HEK293 (cell line): Measurements from ENCODE around the gene HOTAIR.
A peak's percentile ranks its signal among the peaks of the same experiment; 100 is the strongest.

Experiments used
- CTCF ChIA-PET: fragments of 350-600 bp; formaldehyde crosslinking; extraction: SDS; loops from one replicate; lab custom pipeline; 2021; ENCODE audit warnings: antibody characterized with exemption; lab: Yijun Ruan, JAX
- POLR2A ChIA-PET: fragments of 300-600 bp; formaldehyde crosslinking; extraction: SDS; loops from one replicate; lab custom pipeline; 2020; ENCODE audit warnings: antibody characterized with exemption, inconsistent platforms; lab: Yijun Ruan, JAX
- H3K27ac ChIP-seq: fragments of 200-500 bp; sonication (Bioruptor generic); 2 replicates; pipeline ENCODE4 v1.5.1; 2014; ENCODE audit warnings: low read depth, low read length, control low read depth, inconsistent platforms; ENCODE audit errors: extremely low read depth
- H3K36me3 ChIP-seq, 2 experiments: fragments of 200-500 bp in 1 of 2; sonication (Bioruptor generic) in 1 of 2; 1 replicate in 1 of 2; 2 replicates in 1 of 2; pipeline ENCODE4 v1.5.1; 2014 to 2017; ENCODE audit warnings: inconsistent platforms in 2 of 2, low read length in 2 of 2; ENCODE audit not compliant: control insufficient read depth in 2 of 2, insufficient read depth in 1 of 2
- H3K4me1 ChIP-seq: fragments of 200-500 bp; sonication (Bioruptor generic); 2 replicates; pipeline ENCODE4 v1.5.1; 2014; ENCODE audit warnings: mild to moderate bottlenecking, low read length, inconsistent platforms; ENCODE audit not compliant: control insufficient read depth, insufficient read depth
- H3K4me3 ChIP-seq: 2 replicates; pipeline ENCODE4 v1.5.1; 2011; ENCODE audit warnings: low read depth, mild to moderate bottlenecking, control low read depth, low read length, moderate library complexity
- H3K9me3 ChIP-seq: fragments of 200-500 bp; sonication (Bioruptor generic); 2 replicates; pipeline ENCODE4 v1.5.1; 2014; ENCODE audit warnings: low read depth, low read length, inconsistent platforms; ENCODE audit not compliant: control insufficient read depth, insufficient read depth
- ELK4 ChIP-seq: IDR thresholded peaks from 2 replicates; pipeline ENCODE4 v1.6.1; 2011; ENCODE audit warnings: mild to moderate bottlenecking, low read depth, low read length, borderline replicate concordance
- GFI1B ChIP-seq: fragments of 450-650 bp; formaldehyde crosslinking; IDR thresholded peaks from 2 replicates; pipeline ENCODE4 v1.5.1; 2016; ENCODE audit warnings: missing biosample characterization, missing genetic modification characterization
- GLI2 ChIP-seq: fragments of 450-650 bp; formaldehyde crosslinking; IDR thresholded peaks from 2 replicates; pipeline ENCODE4; 2017; ENCODE audit warnings: missing biosample characterization, missing genetic modification characterization, low read depth, borderline replicate concordance
- GLI4 ChIP-seq: fragments of 450-650 bp; formaldehyde crosslinking; IDR thresholded peaks from 2 replicates; pipeline ENCODE4 v1.5.1; 2016; ENCODE audit warnings: missing biosample characterization, missing genetic modification characterization
- GLIS1 ChIP-seq: fragments of 450-650 bp; formaldehyde crosslinking; IDR thresholded peaks from 2 replicates; pipeline ENCODE4 v1.5.1; 2016; ENCODE audit warnings: missing biosample characterization, missing genetic modification characterization
- HOXC10 ChIP-seq: sonication (generic); formaldehyde crosslinking; IDR thresholded peaks from 2 replicates; pipeline ENCODE4 v1.8.1; 2023; ENCODE audit warnings: mild to moderate bottlenecking, missing genetic modification reagents
- KLF16 ChIP-seq: fragments of 450-650 bp; formaldehyde crosslinking; IDR thresholded peaks from 2 replicates; pipeline ENCODE4 v1.5.1; 2017; ENCODE audit warnings: missing biosample characterization, missing genetic modification characterization
- PRDM4 ChIP-seq: fragments of 450-650 bp; formaldehyde crosslinking; IDR thresholded peaks from 2 replicates; pipeline ENCODE4 v1.5.1; 2017; ENCODE audit warnings: missing biosample characterization, missing genetic modification characterization
- RBAK ChIP-seq: fragments of 450-650 bp; formaldehyde crosslinking; IDR thresholded peaks from 2 replicates; pipeline ENCODE4 v1.5.1; 2016; ENCODE audit warnings: missing biosample characterization, missing genetic modification characterization
- REPIN1 ChIP-seq: fragments of 450-650 bp; formaldehyde crosslinking; IDR thresholded peaks from 2 replicates; pipeline ENCODE4 v1.5.1; 2017; ENCODE audit warnings: missing biosample characterization, missing genetic modification characterization, low read depth
- SCRT1 ChIP-seq: fragments of 450-650 bp; formaldehyde crosslinking; IDR thresholded peaks from 2 replicates; pipeline ENCODE4 v1.5.1; 2016; ENCODE audit warnings: missing biosample characterization, missing genetic modification characterization, borderline replicate concordance
- WT1 ChIP-seq: fragments of 450-650 bp; formaldehyde crosslinking; IDR thresholded peaks from 2 replicates; pipeline ENCODE4 v1.5.1; 2016; ENCODE audit warnings: missing biosample characterization, missing genetic modification characterization
- ZNF133 ChIP-seq: fragments of 450-650 bp; formaldehyde crosslinking; IDR thresholded peaks from 2 replicates; pipeline ENCODE4 v1.5.1; 2016; ENCODE audit warnings: missing biosample characterization, missing genetic modification characterization
- ZNF174 ChIP-seq: fragments of 450-650 bp; formaldehyde crosslinking; IDR thresholded peaks from 2 replicates; pipeline ENCODE4 v1.5.0; 2017; ENCODE audit warnings: missing biosample characterization, mild to moderate bottlenecking, missing genetic modification characterization
- ZNF239 ChIP-seq: fragments of 450-650 bp; formaldehyde crosslinking; IDR thresholded peaks from 2 replicates; pipeline ENCODE4 v1.5.1; 2016; ENCODE audit warnings: missing biosample characterization, missing genetic modification characterization
- ZNF280D ChIP-seq: fragments of 450-650 bp; formaldehyde crosslinking; IDR thresholded peaks from 2 replicates; pipeline ENCODE4 v1.5.1; 2016; ENCODE audit warnings: missing biosample characterization, missing genetic modification characterization
- ZNF335 ChIP-seq: fragments of 450-650 bp; formaldehyde crosslinking; conservative IDR thresholded peaks from 2 replicates; pipeline ENCODE4 v1.5.1; 2016; ENCODE audit warnings: missing biosample characterization, missing genetic modification characterization
- ZNF600 ChIP-seq: fragments of 450-650 bp; formaldehyde crosslinking; IDR thresholded peaks from 2 replicates; pipeline ENCODE4 v1.5.1; 2016; ENCODE audit warnings: missing biosample characterization, missing genetic modification characterization
- ZNF624 ChIP-seq: fragments of 450-650 bp; formaldehyde crosslinking; IDR thresholded peaks from 2 replicates; pipeline ENCODE4 v1.5.1; 2017; ENCODE audit warnings: missing biosample characterization, missing genetic modification characterization
- ZNF639 ChIP-seq: fragments of 450-650 bp; formaldehyde crosslinking; IDR thresholded peaks from 2 replicates; pipeline ENCODE4 v1.5.1; 2016; ENCODE audit warnings: missing biosample characterization, missing genetic modification characterization
- ZNF654 ChIP-seq: fragments of 450-650 bp; formaldehyde crosslinking; IDR thresholded peaks from 2 replicates; pipeline ENCODE4 v1.5.1; 2016; ENCODE audit warnings: low read depth, missing biosample characterization, missing genetic modification characterization
- ZNF707 ChIP-seq: fragments of 450-650 bp; formaldehyde crosslinking; IDR thresholded peaks from 2 replicates; pipeline ENCODE4 v1.5.1; 2016; ENCODE audit warnings: missing biosample characterization, missing genetic modification characterization
- ZNF791 ChIP-seq: fragments of 450-650 bp; formaldehyde crosslinking; IDR thresholded peaks from 2 replicates; pipeline ENCODE4 v1.5.1; 2016; ENCODE audit warnings: missing biosample characterization, missing genetic modification characterization
- ZNF792 ChIP-seq: fragments of 450-650 bp; formaldehyde crosslinking; IDR thresholded peaks from 2 replicates; pipeline ENCODE4 v1.5.1; 2016; ENCODE audit warnings: missing biosample characterization, missing genetic modification characterization
- ZSCAN16 ChIP-seq: fragments of 450-650 bp; formaldehyde crosslinking; IDR thresholded peaks from 2 replicates; pipeline ENCODE4 v1.5.1; 2016; ENCODE audit warnings: missing biosample characterization, missing genetic modification characterization
- ZSCAN23 ChIP-seq: fragments of 450-650 bp; formaldehyde crosslinking; IDR thresholded peaks from 2 replicates; pipeline ENCODE4 v1.5.1; 2016; ENCODE audit warnings: missing biosample characterization, missing genetic modification characterization
- TF ChIP-seq, protein P1 (sequence below): fragments of 450-650 bp; formaldehyde crosslinking; conservative IDR thresholded peaks from 2 replicates; pipeline ENCODE4 v1.5.1; 2016; ENCODE audit warnings: low read depth, missing biosample characterization, missing genetic modification characterization

Gene HOTAIR

GRCh38 chr12:54017027-54017788 lies 42.5 kb upstream of the HOTAIR start:
- Histone ChIP-seq H3K4me1 (peaks cover 45% of the 10 kb centered on the region), H3K27ac (peak overlapping the region; percentile 100), H3K9me3 (no peaks in the 10 kb centered on the region), H3K36me3 (no peaks in the 10 kb centered on the region), H3K4me3 (peak overlapping the region; percentile 81)
- CTCF ChIA-PET: interaction anchor here (0.8 to 3.8 kb wide), 15 partner anchors 10 to 362 kb away, joined by 3 to 23 read pairs (median 4); partner anchors contain the start of genes HOXC10, HOXC5, HOXC6 and HOXC8
- POLR2A ChIA-PET: interaction anchor here (0.7 to 2.5 kb wide), 30 partner anchors 8 to 1011 kb away, joined by 3 to 39 read pairs (median 6); partner anchors contain the start of genes ATP5MC2, CBX5, EIF4B and HNRNPA1
- TF ChIP-seq ZNF133 (no peak), ZSCAN23 (tag by site-specific recombination) (no peak), ELK4 (no peak), GFI1B (tag by site-specific recombination) (no peak), KLF16 (tag by site-specific recombination) (no peak), ZNF707 (tag by site-specific recombination) (no peak), ZNF791 (tag by site-specific recombination) (no peak), RBAK (tag by site-specific recombination) (no peak), SCRT1 (tag by site-specific recombination) (peak; percentile 99), ZNF280D (tag by site-specific recombination) (no peak), ZNF792 (tag by site-specific recombination) (no peak), PRDM4 (tag by site-specific recombination) (peak; percentile 100), ZNF239 (tag by site-specific recombination) (no peak), ZNF174 (tag by site-specific recombination) (no peak), REPIN1 (tag by site-specific recombination) (no peak), WT1 (tag by site-specific recombination) (peak; percentile 70), ZNF654 (tag by site-specific recombination) (no peak; the same call in 1 of the 2 replicates), ZNF624 (tag by site-specific recombination) (no peak), ZSCAN16 (tag by site-specific recombination) (no peak), GLIS1 (tag by site-specific recombination) (no peak; the same call in 1 of the 2 replicates), ZNF335 (peak; percentile 60), GLI2 (tag by site-specific recombination) (no peak), ZNF639 (tag by site-specific recombination) (no peak), GLI4 (tag by site-specific recombination) (peak; percentile 54; the same call in 1 of the 2 replicates), ZNF600 (tag by site-specific recombination) (peak; percentile 77), HOXC10 (CRISPR knock-in tag) (no peak)
- TF ChIP-seq, protein P1, sequence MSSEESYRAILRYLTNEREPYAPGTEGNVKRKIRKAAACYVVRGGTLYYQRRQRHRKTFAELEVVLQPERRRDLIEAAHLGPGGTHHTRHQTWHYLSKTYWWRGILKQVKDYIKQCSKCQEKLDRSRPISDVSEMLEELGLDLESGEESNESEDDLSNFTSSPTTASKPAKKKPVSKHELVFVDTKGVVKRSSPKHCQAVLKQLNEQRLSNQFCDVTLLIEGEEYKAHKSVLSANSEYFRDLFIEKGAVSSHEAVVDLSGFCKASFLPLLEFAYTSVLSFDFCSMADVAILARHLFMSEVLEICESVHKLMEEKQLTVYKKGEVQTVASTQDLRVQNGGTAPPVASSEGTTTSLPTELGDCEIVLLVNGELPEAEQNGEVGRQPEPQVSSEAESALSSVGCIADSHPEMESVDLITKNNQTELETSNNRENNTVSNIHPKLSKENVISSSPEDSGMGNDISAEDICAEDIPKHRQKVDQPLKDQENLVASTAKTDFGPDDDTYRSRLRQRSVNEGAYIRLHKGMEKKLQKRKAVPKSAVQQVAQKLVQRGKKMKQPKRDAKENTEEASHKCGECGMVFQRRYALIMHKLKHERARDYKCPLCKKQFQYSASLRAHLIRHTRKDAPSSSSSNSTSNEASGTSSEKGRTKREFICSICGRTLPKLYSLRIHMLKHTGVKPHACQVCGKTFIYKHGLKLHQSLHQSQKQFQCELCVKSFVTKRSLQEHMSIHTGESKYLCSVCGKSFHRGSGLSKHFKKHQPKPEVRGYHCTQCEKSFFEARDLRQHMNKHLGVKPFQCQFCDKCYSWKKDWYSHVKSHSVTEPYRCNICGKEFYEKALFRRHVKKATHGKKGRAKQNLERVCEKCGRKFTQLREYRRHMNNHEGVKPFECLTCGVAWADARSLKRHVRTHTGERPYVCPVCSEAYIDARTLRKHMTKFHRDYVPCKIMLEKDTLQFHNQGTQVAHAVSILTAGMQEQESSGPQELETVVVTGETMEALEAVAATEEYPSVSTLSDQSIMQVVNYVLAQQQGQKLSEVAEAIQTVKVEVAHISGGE (tag by site-specific recombination): no peak
